Transverse colon (tissue), 4 donors: Measurements from ENCODE around the gene RHBDD1. TPM values are rescaled to one million over a fixed set of nuclear protein-coding genes. Genes with fewer than 3 reads are reported as not detected.

ENCODE experiments used
- DNase-seq: peaks from one replicate; pipeline ENCODE4 v3.0.0-alpha.2; 2019
- H3K27ac ChIP-seq, 4 donors: fragments of 200-600 bp; sonication (generic); 2 replicates each; pipeline ENCODE4 v1.5.1; 2016 to 2018; ENCODE audit warnings: inconsistent platforms in 4 of 4
- H3K27me3 ChIP-seq: fragments of 200-600 bp; sonication (generic); 2 replicates; pipeline ENCODE4 v1.5.1; 2017; ENCODE audit warnings: inconsistent platforms
- H3K36me3 ChIP-seq, 4 donors: fragments of 200-600 bp; sonication (generic); 2 replicates each; pipeline ENCODE4 v1.5.1; 2017 to 2019; ENCODE audit warnings: inconsistent platforms in 4 of 4
- H3K4me1 ChIP-seq, 4 donors: fragments of 200-600 bp; sonication (generic); 2 replicates each; pipeline ENCODE4 v1.5.1; 2017 to 2020; ENCODE audit warnings: inconsistent platforms in 4 of 4
- H3K4me3 ChIP-seq, 4 donors: fragments of 200-600 bp; sonication (generic); 1 replicate in 1 of 4; 2 replicates in 3 of 4; pipeline versions ENCODE4 v1.5.1 to v1.6.1; 2017 to 2019; ENCODE audit warnings: inconsistent platforms in 4 of 4
- H3K9me3 ChIP-seq, 2 donors: fragments of 200-600 bp; sonication (generic); 2 replicates each; pipeline ENCODE4 v1.5.1; 2017 to 2019; ENCODE audit warnings: inconsistent platforms in 2 of 2
- EP300 ChIP-seq: sonication (generic); formaldehyde crosslinking; IDR thresholded peaks from one replicate; pipeline ENCODE4 v1.6.1; 2017; ENCODE audit warnings: antibody characterized with exemption, low read depth
- POLR2A ChIP-seq: fragments of 450-650 bp; IDR thresholded peaks from one replicate; pipeline ENCODE4 v1.6.1; 2016; ENCODE audit warnings: antibody characterized with exemption, mild to moderate bottlenecking, moderate library complexity
- POLR2AphosphoS5 ChIP-seq, 3 donors: sonication (generic); formaldehyde crosslinking; IDR thresholded peaks; one replicate each; pipeline ENCODE4 v1.6.1; 2016; ENCODE audit warnings: antibody characterized with exemption in 3 of 3
- WGBS, 2 donors: methylation state at CpG; one replicate each; pipeline ENCODE4 v1.1.5; 2018; ENCODE audit warnings: low coverage in 1 of 2; 5-methylcytosine and 5-hydroxymethylcytosine counted together
- in situ Hi-C, 4 donors: fragments of 200-750 bp; cut with MboI; loops; one replicate each; pipeline versions ENCODE4 v1.15.0 to v1.15.1; 2017; ENCODE audit warnings: low sequenced_read_pairs in 3 of 4, low pct_ligation_motif_present in 1 of 4, low pct_unique_long_range_greater_than_20kb in 1 of 4
- intact Hi-C: fragments of 100-400 bp; cut with DNase I; formaldehyde crosslinking; loops from one replicate; pipeline ENCODE4 v1.15.1; 2023; ENCODE audit warnings: low total_unique reads
- total RNA-seq, 4 donors: library from RNA; depleted of rRNA; stranded (reverse); fragments of >200 nt; gene quantifications; one replicate each; pipeline ENCODE4 v1.1.0, GENCODE V29; 2016
- TF ChIP-seq, protein P1 (sequence below), 5 experiments: fragments of 200-600 bp in 3 of 5; fragments of 450-650 bp in 2 of 5; sonication (generic) in 3 of 5; IDR thresholded peaks; 1 replicate in 2 of 5; 2 replicates in 3 of 5; pipeline ENCODE4 v1.5.1; 2016 to 2017; ENCODE audit warnings: antibody characterized with exemption in 5 of 5, inconsistent platforms in 3 of 5, mild to moderate bottlenecking in 2 of 5, moderate library complexity in 1 of 5

RHBDD1 gene
- total RNA-seq, 4 donors from 2014 or later, result 11.9 to 47.5 (median 22.5) TPM

DNA sequence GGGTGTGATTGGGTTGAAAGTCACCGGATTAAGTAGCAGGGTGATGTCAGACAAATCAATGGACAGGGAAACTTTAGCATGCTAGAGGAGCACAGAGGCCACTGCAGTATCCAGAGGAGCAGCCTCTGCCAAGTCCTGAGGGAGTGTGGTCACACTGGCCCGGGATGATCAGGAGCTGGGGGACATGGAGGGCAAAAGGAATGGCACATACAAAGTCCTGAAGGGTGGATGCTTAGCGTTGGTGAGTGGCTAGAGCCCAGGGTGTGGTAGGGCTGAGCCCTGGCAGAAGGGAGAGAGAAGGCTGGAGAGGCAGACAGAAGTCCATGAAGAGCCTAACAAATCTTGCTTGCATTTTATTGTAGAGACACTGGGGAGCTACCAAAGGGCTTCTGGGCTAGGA lies 58.9 kb downstream of the RHBDD1 start:
- 90 to 100% methylated on average over 1 to 3 of the region's 3 CpGs for WGBS, 2 donors

DNA sequence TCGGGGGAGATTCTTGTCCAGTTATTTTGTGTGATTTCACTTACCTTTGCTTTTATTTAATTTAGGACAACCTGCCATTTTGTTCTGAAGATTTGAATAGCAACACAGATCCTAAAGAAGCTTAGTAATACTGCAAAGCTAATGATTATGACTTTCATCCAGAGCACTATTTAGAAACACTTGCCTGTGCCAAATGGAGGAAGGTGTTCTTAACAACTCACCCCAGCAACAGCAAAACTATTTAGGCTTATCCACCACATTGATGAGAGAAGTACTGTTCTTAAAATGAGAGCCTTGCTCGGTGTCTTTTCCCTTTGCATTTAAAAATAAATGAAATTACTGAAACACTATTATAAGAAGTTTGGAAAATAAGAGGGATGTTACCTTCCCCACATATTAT lies 59.7 kb downstream of the RHBDD1 start:
- in situ Hi-C loops, result no loop called here
- DNase-seq, result no peak
- TF ChIP-seq EP300, result no peak
- TF ChIP-seq POLR2AphosphoS5 (IDR thresholded peaks at IDR 0.05), result no peak
- no peak for TF ChIP-seq POLR2A
- TF ChIP-seq, protein P1, sequence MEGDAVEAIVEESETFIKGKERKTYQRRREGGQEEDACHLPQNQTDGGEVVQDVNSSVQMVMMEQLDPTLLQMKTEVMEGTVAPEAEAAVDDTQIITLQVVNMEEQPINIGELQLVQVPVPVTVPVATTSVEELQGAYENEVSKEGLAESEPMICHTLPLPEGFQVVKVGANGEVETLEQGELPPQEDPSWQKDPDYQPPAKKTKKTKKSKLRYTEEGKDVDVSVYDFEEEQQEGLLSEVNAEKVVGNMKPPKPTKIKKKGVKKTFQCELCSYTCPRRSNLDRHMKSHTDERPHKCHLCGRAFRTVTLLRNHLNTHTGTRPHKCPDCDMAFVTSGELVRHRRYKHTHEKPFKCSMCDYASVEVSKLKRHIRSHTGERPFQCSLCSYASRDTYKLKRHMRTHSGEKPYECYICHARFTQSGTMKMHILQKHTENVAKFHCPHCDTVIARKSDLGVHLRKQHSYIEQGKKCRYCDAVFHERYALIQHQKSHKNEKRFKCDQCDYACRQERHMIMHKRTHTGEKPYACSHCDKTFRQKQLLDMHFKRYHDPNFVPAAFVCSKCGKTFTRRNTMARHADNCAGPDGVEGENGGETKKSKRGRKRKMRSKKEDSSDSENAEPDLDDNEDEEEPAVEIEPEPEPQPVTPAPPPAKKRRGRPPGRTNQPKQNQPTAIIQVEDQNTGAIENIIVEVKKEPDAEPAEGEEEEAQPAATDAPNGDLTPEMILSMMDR (IDR thresholded peaks at IDR 0.05), result no peak
- WGBS, 2 donors, result 92 to 100% methylated on average over 1 to 2 of the region's 2 CpGs
- Histone ChIP-seq H3K9me3 (no peaks in the 10 kb centered on the region), H3K4me3 (no peak overlapping the region), H3K27me3 (no peaks in the 10 kb centered on the region), H3K4me1 (no peaks in the 10 kb centered on the region), H3K36me3 (no peaks in the 10 kb centered on the region), H3K27ac (no peak overlapping the region)
- intact Hi-C loops, result no loop called here

More for the DNA sequence above, 58.9 kb downstream of the RHBDD1 start:
- no peak for DNase-seq
- intact Hi-C loops, result no loop called here
- in situ Hi-C loops, result no loop called here
- no peaks in the 10 kb centered on the region for H3K4me1 ChIP-seq
- H3K27ac ChIP-seq, result no peak overlapping the region
- TF ChIP-seq EP300, result no peak
- TF ChIP-seq, protein P1 (IDR thresholded peaks at IDR 0.05), result no peak
- TF ChIP-seq POLR2AphosphoS5 (IDR thresholded peaks at IDR 0.05), result no peak
- TF ChIP-seq POLR2A, result no peak
- no peaks in the 10 kb centered on the region for H3K9me3 ChIP-seq
- no peaks in the 10 kb centered on the region for H3K36me3 ChIP-seq
- H3K4me3 ChIP-seq, result no peak overlapping the region
- no peaks in the 10 kb centered on the region for H3K27me3 ChIP-seq

DNA sequence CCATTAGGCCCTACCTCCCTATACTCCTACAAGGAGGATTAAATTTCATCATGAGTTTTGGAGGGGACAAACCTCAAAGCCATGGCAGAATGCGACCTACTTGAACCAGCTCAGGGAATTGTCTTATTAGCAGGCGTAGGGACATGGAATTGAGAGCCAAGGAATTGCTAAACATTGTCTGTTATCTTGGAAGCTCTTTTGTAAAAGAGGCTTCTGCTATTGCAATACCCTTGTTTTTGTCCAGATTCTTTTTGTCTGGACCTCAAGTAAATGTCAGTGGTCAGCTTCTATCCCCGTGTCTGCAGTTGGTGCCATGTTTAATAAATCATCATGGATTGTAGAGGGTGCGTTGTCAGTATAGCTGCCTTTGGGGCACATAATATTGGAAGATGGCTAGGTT lies 62.3 kb downstream of the RHBDD1 start:
- intact Hi-C loops (no loop called here), in situ Hi-C loops (no loop called here)
- no peaks in the 10 kb centered on the region for H3K27me3 ChIP-seq
- H3K4me1 ChIP-seq, result no peaks in the 10 kb centered on the region
- H3K9me3 ChIP-seq, result no peaks in the 10 kb centered on the region
- no peak overlapping the region for H3K27ac ChIP-seq
- TF ChIP-seq EP300, result no peak
- TF ChIP-seq, protein P1 (IDR thresholded peaks at IDR 0.05), result no peak
- no peak for TF ChIP-seq POLR2AphosphoS5 (IDR thresholded peaks at IDR 0.05)
- no peak for TF ChIP-seq POLR2A
- no peak for DNase-seq
- no peak overlapping the region for H3K4me3 ChIP-seq
- H3K36me3 ChIP-seq, result no peaks in the 10 kb centered on the region
- 88 to 91% methylated on average over 4 of the region's 4 CpGs for WGBS, 2 donors

DNA sequence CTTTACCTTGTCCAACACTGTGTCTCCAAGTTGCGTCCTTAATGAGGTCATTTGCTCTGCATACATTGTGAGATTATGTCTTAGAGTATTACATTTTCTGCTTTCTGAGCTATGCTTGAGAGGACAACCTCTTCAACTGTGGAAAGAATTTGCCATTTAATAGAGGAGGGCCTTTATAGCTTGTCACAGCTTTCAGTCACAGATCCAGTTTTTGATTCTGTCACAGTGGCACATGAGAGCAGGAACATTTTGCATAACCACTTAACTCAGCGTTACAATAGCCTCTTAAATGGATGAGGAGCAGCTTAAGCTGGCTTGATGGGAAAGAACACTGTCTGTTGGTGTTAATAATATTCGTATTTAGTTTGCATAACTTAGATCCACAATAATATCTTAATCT lies 63.0 kb downstream of the RHBDD1 start:
- no peaks in the 10 kb centered on the region for H3K27me3 ChIP-seq
- H3K36me3 ChIP-seq, result no peaks in the 10 kb centered on the region
- no peak overlapping the region for H3K4me3 ChIP-seq
- no peaks in the 10 kb centered on the region for H3K9me3 ChIP-seq
- H3K4me1 ChIP-seq, result no peaks in the 10 kb centered on the region
- H3K27ac ChIP-seq, result no peak overlapping the region
- 83 to 93% methylated on average over 2 to 3 of the region's 3 CpGs for WGBS, 2 donors
- no peak for DNase-seq
- no peak for TF ChIP-seq POLR2AphosphoS5 (IDR thresholded peaks at IDR 0.05)
- TF ChIP-seq POLR2A, result no peak
- TF ChIP-seq, protein P1 (IDR thresholded peaks at IDR 0.05), result no peak
- no peak for TF ChIP-seq EP300
- intact Hi-C loops, result no loop called here
- in situ Hi-C loops, result no loop called here
